GM23338 (cell line): ENCODE measurements around the gene SNRPD3. TPM values are rescaled to one million over a fixed set of nuclear protein-coding genes. Genes with fewer than 3 reads are reported as not detected.

Experiments used
- ATAC-seq: fragments of 200-7000 bp; cut with Tn5 transposase; 3 replicates; pipeline ENCODE4 v1.9.1; 2020
- DNase-seq: peaks from one replicate; pipeline ENCODE4 v3.0.0-alpha.2; 2015; ENCODE audit warnings: low spot score
- H2AFZ ChIP-seq: fragments of 200-600 bp; sonication (generic); 2 replicates; pipeline ENCODE4 v1.8.0; 2016; ENCODE audit warnings: antibody characterized with exemption, mild to moderate bottlenecking, moderate library complexity
- H3F3A ChIP-seq: fragments of 200-600 bp; sonication (generic); replicated peaks from 2 replicates; pipeline ENCODE4 v1.8.0; 2017; ENCODE audit warnings: antibody characterized with exemption, mixed run types, low read depth
- H3K27ac ChIP-seq: fragments of 200-600 bp; sonication (generic); 2 replicates; pipeline ENCODE4 v1.6.1; 2016; ENCODE audit warnings: low read depth
- H3K27me3 ChIP-seq: fragments of 200-600 bp; sonication (generic); 2 replicates; pipeline ENCODE4 v1.8.0; 2016; ENCODE audit warnings: mild to moderate bottlenecking, mixed run types, moderate library complexity; ENCODE audit not compliant: insufficient read depth
- H3K36me3 ChIP-seq: fragments of 200-600 bp; sonication (generic); 2 replicates; pipeline ENCODE4 v1.8.0; 2016; ENCODE audit warnings: mild to moderate bottlenecking; ENCODE audit not compliant: insufficient read depth
- H3K4me1 ChIP-seq: fragments of 200-600 bp; sonication (generic); 2 replicates; pipeline ENCODE4 v1.8.0; 2016; ENCODE audit warnings: mild to moderate bottlenecking, moderate library complexity; ENCODE audit not compliant: insufficient read depth
- H3K4me2 ChIP-seq: fragments of 200-600 bp; sonication (generic); 2 replicates; pipeline ENCODE4 v1.7.1; 2017; ENCODE audit warnings: mixed run types
- H3K4me3 ChIP-seq: fragments of 200-600 bp; sonication (generic); 2 replicates; pipeline ENCODE4 v1.6.1; 2016; ENCODE audit warnings: mixed run types
- H3K79me2 ChIP-seq: fragments of 200-600 bp; sonication (generic); replicated peaks from 2 replicates; pipeline ENCODE4 v1.8.0; 2017; ENCODE audit warnings: mild to moderate bottlenecking; ENCODE audit not compliant: insufficient read depth
- H3K9me2 ChIP-seq: fragments of 200-600 bp; sonication (generic); 2 replicates; pipeline ENCODE4 v1.8.0; 2017; ENCODE audit not compliant: insufficient read depth
- H4K20me1 ChIP-seq: fragments of 200-600 bp; sonication (generic); replicated peaks from 2 replicates; pipeline ENCODE4 v1.8.0; 2017; ENCODE audit warnings: mild to moderate bottlenecking; ENCODE audit not compliant: insufficient read depth
- H3K27ac Mint-ChIP-seq: 2 replicates; pipeline ENCODE4 v1.8.0; 2020; ENCODE audit warnings: inconsistent platforms, mild to moderate bottlenecking, moderate library complexity, mixed read lengths
- H3K27me3 Mint-ChIP-seq: 3 replicates; pipeline ENCODE4 v1.8.0; 2022; ENCODE audit warnings: low read depth, mild to moderate bottlenecking, moderate library complexity, mixed read lengths, inconsistent platforms; ENCODE audit not compliant: insufficient read depth, poor library complexity
- H3K36me3 Mint-ChIP-seq: 3 replicates; pipeline ENCODE4 v1.8.0; 2021; ENCODE audit warnings: low read depth, mild to moderate bottlenecking, inconsistent platforms, moderate library complexity, mixed read lengths
- H3K4me1 Mint-ChIP-seq: 3 replicates; pipeline ENCODE4 v1.8.0; 2020; ENCODE audit warnings: mild to moderate bottlenecking, inconsistent platforms, mixed read lengths
- H3K4me3 Mint-ChIP-seq: 3 replicates; pipeline ENCODE4 v1.8.0; 2021; ENCODE audit warnings: moderate library complexity, mild to moderate bottlenecking, inconsistent platforms, mixed read lengths
- H3K9me3 Mint-ChIP-seq: 3 replicates; pipeline ENCODE4 v1.8.0; 2020; ENCODE audit warnings: moderate library complexity, mild to moderate bottlenecking, inconsistent platforms, mixed read lengths
- EZH2 ChIP-seq: fragments of 200-600 bp; sonication (generic); IDR thresholded peaks from one replicate; pipeline ENCODE4 v1.8.0; 2017; ENCODE audit warnings: antibody characterized with exemption, mild to moderate bottlenecking, low read depth; ENCODE audit not compliant: unreplicated experiment
- EZH2phosphoT487 ChIP-seq: fragments of 200-600 bp; sonication (generic); IDR thresholded peaks from one replicate; pipeline ENCODE4 v1.8.1; 2018; ENCODE audit warnings: antibody characterized with exemption; ENCODE audit not compliant: unreplicated experiment
- JUNB ChIP-seq: IDR thresholded peaks from one replicate; pipeline ENCODE4 v1.6.1; 2016; ENCODE audit warnings: antibody characterized with exemption; ENCODE audit not compliant: unreplicated experiment
- NANOG ChIP-seq: IDR thresholded peaks from 2 replicates; pipeline ENCODE4 v1.6.1; 2016; ENCODE audit warnings: antibody characterized with exemption, borderline replicate concordance
- POLR2AphosphoS5 ChIP-seq: IDR thresholded peaks from 2 replicates; pipeline ENCODE4 v1.6.1; 2016; ENCODE audit warnings: antibody characterized with exemption, low read depth
- STAT1 ChIP-seq: IDR thresholded peaks from one replicate; pipeline ENCODE4 v1.6.1; 2016; ENCODE audit warnings: antibody characterized with exemption; ENCODE audit not compliant: unreplicated experiment
- ZNF114 ChIP-seq: fragments of 250-450 bp; sonication (Bioruptor Pico); IDR thresholded peaks from 2 replicates; pipeline ENCODE4 v1.5.0; 2020; ENCODE audit warnings: mild to moderate bottlenecking, moderate library complexity
- ZNF331 ChIP-seq: fragments of 250-450 bp; sonication (Bioruptor Pico); IDR thresholded peaks from 2 replicates; pipeline ENCODE4 v1.5.0; 2020; ENCODE audit warnings: low read depth, mild to moderate bottlenecking, moderate library complexity
- polyA plus RNA-seq: library from polyadenylated mRNA; unstranded; fragments of >200 nt; fragmentation: Nextera tagmentation; extraction: Ambion mirVana; gene quantifications from 2 replicates; pipeline ENCODE4 v1.2.1, GENCODE V29; 2016
- total RNA-seq: library from RNA; depleted of rRNA; stranded (reverse); fragments of >200 nt; shearing (Covaris generic); gene quantifications from 2 replicates; pipeline ENCODE4 v1.2.3, GENCODE V29; 2014
- TF ChIP-seq, protein P1 (sequence below): fragments of 250-450 bp; sonication (Bioruptor Pico); IDR thresholded peaks from 2 replicates; pipeline ENCODE4 v1.5.0; 2020; ENCODE audit warnings: mild to moderate bottlenecking, moderate library complexity
- TF ChIP-seq, protein P2 (sequence below): IDR thresholded peaks from one replicate; pipeline ENCODE4 v1.6.1; 2018; ENCODE audit warnings: antibody characterized with exemption; ENCODE audit not compliant: unreplicated experiment
- TF ChIP-seq, protein P3 (sequence below), 2 experiments: fragments of 200-600 bp in 1 of 2; sonication (generic) in 1 of 2; conservative IDR thresholded peaks; 2 replicates each; pipeline versions ENCODE4 v1.5.1 to v1.6.1; 2016 to 2017; ENCODE audit warnings: antibody characterized with exemption in 2 of 2, low read depth in 2 of 2, mild to moderate bottlenecking in 2 of 2, moderate library complexity in 1 of 2
- TF ChIP-seq, protein P4 (sequence below): IDR thresholded peaks from 2 replicates; pipeline ENCODE4 v1.6.1; 2016; ENCODE audit warnings: antibody characterized with exemption

The SNRPD3 gene
- total and polyA plus RNA-seq, 2 experiments from 2014 or later = 314 to 375 TPM

DNA sequence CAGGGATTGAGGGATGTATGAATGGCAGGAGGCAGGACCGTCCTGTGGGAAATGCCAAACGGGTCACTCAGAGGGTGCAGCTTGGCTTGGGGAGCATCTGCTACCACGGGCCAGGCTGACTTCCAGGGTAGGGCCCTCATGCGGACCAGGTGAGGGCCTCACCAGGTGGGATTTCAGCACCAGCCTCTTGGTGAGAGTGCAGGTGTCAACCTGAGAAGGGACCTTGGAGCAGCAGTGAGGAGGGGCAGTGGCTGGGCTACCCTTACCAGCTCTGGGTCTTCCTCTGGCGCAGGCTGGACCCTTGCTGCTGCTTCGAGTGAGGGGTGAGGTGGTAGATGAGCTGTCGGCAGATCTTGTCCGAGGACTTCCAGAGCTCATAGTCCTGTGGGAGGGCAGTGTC is 32.1 kb downstream of the SNRPD3 start:
- no peak overlapping the region for H2AFZ ChIP-seq
- H3K9me3 Mint-ChIP-seq = no peaks in the 10 kb centered on the region
- H3K4me1 ChIP-seq = no peaks in the 10 kb centered on the region
- TF ChIP-seq JUNB (no peak), ZNF114 (CRISPR knock-in tag) (no peak), EZH2phosphoT487 (no peak), NANOG (no peak), ZNF331 (no peak), POLR2AphosphoS5 (no peak), EZH2 (no peak), STAT1 (no peak)
- TF ChIP-seq, protein P1, sequence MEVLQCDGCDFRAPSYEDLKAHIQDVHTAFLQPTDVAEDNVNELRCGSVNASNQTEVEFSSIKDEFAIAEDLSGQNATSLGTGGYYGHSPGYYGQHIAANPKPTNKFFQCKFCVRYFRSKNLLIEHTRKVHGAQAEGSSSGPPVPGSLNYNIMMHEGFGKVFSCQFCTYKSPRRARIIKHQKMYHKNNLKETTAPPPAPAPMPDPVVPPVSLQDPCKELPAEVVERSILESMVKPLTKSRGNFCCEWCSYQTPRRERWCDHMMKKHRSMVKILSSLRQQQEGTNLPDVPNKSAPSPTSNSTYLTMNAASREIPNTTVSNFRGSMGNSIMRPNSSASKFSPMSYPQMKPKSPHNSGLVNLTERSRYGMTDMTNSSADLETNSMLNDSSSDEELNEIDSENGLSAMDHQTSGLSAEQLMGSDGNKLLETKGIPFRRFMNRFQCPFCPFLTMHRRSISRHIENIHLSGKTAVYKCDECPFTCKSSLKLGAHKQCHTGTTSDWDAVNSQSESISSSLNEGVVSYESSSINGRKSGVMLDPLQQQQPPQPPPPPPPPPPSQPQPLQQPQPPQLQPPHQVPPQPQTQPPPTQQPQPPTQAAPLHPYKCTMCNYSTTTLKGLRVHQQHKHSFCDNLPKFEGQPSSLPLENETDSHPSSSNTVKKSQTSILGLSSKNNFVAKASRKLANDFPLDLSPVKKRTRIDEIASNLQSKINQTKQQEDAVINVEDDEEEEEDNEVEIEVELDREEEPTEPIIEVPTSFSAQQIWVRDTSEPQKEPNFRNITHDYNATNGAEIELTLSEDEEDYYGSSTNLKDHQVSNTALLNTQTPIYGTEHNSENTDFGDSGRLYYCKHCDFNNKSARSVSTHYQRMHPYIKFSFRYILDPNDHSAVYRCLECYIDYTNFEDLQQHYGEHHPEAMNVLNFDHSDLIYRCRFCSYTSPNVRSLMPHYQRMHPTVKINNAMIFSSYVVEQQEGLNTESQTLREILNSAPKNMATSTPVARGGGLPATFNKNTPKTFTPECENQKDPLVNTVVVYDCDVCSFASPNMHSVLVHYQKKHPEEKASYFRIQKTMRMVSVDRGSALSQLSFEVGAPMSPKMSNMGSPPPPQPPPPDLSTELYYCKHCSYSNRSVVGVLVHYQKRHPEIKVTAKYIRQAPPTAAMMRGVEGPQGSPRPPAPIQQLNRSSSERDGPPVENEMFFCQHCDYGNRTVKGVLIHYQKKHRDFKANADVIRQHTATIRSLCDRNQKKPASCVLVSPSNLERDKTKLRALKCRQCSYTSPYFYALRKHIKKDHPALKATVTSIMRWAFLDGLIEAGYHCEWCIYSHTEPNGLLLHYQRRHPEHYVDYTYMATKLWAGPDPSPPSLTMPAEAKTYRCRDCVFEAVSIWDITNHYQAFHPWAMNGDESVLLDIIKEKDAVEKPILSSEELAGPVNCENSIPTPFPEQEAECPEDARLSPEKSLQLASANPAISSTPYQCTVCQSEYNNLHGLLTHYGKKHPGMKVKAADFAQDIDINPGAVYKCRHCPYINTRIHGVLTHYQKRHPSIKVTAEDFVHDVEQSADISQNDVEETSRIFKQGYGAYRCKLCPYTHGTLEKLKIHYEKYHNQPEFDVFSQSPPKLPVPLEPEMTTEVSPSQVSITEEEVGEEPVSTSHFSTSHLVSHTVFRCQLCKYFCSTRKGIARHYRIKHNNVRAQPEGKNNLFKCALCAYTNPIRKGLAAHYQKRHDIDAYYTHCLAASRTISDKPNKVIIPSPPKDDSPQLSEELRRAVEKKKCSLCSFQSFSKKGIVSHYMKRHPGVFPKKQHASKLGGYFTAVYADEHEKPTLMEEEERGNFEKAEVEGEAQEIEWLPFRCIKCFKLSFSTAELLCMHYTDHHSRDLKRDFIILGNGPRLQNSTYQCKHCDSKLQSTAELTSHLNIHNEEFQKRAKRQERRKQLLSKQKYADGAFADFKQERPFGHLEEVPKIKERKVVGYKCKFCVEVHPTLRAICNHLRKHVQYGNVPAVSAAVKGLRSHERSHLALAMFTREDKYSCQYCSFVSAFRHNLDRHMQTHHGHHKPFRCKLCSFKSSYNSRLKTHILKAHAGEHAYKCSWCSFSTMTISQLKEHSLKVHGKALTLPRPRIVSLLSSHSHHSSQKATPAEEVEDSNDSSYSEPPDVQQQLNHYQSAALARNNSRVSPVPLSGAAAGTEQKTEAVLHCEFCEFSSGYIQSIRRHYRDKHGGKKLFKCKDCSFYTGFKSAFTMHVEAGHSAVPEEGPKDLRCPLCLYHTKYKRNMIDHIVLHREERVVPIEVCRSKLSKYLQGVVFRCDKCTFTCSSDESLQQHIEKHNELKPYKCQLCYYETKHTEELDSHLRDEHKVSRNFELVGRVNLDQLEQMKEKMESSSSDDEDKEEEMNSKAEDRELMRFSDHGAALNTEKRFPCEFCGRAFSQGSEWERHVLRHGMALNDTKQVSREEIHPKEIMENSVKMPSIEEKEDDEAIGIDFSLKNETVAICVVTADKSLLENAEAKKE (CRISPR knock-in tag) = no peak
- TF ChIP-seq, protein P2, sequence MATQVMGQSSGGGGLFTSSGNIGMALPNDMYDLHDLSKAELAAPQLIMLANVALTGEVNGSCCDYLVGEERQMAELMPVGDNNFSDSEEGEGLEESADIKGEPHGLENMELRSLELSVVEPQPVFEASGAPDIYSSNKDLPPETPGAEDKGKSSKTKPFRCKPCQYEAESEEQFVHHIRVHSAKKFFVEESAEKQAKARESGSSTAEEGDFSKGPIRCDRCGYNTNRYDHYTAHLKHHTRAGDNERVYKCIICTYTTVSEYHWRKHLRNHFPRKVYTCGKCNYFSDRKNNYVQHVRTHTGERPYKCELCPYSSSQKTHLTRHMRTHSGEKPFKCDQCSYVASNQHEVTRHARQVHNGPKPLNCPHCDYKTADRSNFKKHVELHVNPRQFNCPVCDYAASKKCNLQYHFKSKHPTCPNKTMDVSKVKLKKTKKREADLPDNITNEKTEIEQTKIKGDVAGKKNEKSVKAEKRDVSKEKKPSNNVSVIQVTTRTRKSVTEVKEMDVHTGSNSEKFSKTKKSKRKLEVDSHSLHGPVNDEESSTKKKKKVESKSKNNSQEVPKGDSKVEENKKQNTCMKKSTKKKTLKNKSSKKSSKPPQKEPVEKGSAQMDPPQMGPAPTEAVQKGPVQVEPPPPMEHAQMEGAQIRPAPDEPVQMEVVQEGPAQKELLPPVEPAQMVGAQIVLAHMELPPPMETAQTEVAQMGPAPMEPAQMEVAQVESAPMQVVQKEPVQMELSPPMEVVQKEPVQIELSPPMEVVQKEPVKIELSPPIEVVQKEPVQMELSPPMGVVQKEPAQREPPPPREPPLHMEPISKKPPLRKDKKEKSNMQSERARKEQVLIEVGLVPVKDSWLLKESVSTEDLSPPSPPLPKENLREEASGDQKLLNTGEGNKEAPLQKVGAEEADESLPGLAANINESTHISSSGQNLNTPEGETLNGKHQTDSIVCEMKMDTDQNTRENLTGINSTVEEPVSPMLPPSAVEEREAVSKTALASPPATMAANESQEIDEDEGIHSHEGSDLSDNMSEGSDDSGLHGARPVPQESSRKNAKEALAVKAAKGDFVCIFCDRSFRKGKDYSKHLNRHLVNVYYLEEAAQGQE = no peak
- TF ChIP-seq, protein P3, sequence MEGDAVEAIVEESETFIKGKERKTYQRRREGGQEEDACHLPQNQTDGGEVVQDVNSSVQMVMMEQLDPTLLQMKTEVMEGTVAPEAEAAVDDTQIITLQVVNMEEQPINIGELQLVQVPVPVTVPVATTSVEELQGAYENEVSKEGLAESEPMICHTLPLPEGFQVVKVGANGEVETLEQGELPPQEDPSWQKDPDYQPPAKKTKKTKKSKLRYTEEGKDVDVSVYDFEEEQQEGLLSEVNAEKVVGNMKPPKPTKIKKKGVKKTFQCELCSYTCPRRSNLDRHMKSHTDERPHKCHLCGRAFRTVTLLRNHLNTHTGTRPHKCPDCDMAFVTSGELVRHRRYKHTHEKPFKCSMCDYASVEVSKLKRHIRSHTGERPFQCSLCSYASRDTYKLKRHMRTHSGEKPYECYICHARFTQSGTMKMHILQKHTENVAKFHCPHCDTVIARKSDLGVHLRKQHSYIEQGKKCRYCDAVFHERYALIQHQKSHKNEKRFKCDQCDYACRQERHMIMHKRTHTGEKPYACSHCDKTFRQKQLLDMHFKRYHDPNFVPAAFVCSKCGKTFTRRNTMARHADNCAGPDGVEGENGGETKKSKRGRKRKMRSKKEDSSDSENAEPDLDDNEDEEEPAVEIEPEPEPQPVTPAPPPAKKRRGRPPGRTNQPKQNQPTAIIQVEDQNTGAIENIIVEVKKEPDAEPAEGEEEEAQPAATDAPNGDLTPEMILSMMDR (conservative IDR thresholded peaks at IDR 0.05; ENCODE audit: low read depth in 2 of 2) = no peak
- TF ChIP-seq, protein P4, sequence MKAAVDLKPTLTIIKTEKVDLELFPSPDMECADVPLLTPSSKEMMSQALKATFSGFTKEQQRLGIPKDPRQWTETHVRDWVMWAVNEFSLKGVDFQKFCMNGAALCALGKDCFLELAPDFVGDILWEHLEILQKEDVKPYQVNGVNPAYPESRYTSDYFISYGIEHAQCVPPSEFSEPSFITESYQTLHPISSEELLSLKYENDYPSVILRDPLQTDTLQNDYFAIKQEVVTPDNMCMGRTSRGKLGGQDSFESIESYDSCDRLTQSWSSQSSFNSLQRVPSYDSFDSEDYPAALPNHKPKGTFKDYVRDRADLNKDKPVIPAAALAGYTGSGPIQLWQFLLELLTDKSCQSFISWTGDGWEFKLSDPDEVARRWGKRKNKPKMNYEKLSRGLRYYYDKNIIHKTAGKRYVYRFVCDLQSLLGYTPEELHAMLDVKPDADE = no peak
- H3K27me3 Mint-ChIP-seq = peaks cover 3% of the 10 kb centered on the region
- no peak overlapping the region for H3K27ac ChIP-seq
- no peaks in the 10 kb centered on the region for H3K36me3 ChIP-seq
- H3K36me3 Mint-ChIP-seq = no peaks in the 10 kb centered on the region
- H3K9me2 ChIP-seq = no peaks in the 10 kb centered on the region
- no peaks in the 10 kb centered on the region for H3K79me2 ChIP-seq
- H3F3A ChIP-seq = 0 out of 2 replicates have a peak, but pooled peaks cover 5% of the 10 kb centered on the region
- no peaks in the 10 kb centered on the region for H4K20me1 ChIP-seq
- H3K4me1 Mint-ChIP-seq = peaks cover 5% of the 10 kb centered on the region; the same call in 2 of the 3 replicates
- no peaks in the 10 kb centered on the region for H3K27me3 ChIP-seq
- no peak overlapping the region for H3K4me3 Mint-ChIP-seq
- ATAC-seq = no peak
- no peak overlapping the region for H3K4me2 ChIP-seq
- H3K27ac Mint-ChIP-seq = no peak overlapping the region
- no peak overlapping the region for H3K4me3 ChIP-seq
- no peak for DNase-seq
